Ovary (tissue), 3 donors: ENCODE data around the gene SERPINF2.

Experiments used
- EP300 ChIP-seq: sonication (generic); formaldehyde crosslinking; IDR thresholded peaks from one replicate; pipeline ENCODE4 v1.6.1; 2017; ENCODE audit warnings: antibody characterized with exemption
- POLR2A ChIP-seq: fragments of 450-650 bp; IDR thresholded peaks from one replicate; pipeline ENCODE4 v1.6.1; 2017; ENCODE audit warnings: antibody characterized with exemption, mild to moderate bottlenecking, moderate library complexity
- TF ChIP-seq, protein P1 (sequence below), 3 donors: fragments of 450-650 bp in 2 of 3; fragments of 200-600 bp in 1 of 3; IDR thresholded peaks; one replicate each; pipeline versions ENCODE4 v1.5.1 to v1.8.0; 2016 to 2022; ENCODE audit warnings: antibody characterized with exemption in 3 of 3, mild to moderate bottlenecking in 1 of 3
- donor health status: DM: no; HTN: no; CAD: no.

DNA sequence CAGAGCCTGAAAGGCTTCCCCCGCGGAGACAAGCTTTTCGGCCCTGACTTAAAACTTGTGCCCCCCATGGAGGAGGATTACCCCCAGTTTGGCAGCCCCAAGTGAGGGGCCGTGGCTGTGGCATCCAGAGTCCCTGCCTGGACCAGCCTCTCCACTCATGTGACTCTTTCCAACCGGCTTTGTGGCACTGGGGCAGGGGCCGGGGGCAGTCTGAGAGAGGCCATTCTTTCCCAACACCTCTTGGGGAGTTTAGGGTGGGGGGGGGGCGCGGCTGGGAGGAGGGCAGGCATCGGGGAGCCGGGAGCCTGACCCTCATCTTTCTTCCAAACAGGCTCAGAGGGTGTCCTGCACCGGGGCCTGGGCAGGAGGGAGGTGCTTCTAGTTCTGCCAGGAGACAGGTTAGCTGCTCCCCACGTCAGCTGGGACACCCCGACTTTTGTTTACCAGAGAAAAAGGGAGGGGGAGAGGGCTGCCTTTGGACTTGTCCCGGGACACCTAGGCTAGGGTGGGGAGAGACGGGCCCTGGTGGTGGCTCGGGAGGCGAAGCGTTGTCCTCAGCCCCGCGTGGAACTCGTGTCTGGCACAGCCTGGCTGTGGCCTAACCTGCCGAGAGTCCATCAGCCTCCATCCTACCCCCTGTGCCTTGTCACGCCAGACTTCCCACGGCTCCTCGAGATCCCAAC lies 11.9 kb downstream of the SERPINF2 start:
- TF ChIP-seq POLR2A (no peak), EP300 (no peak)
- TF ChIP-seq, protein P1, sequence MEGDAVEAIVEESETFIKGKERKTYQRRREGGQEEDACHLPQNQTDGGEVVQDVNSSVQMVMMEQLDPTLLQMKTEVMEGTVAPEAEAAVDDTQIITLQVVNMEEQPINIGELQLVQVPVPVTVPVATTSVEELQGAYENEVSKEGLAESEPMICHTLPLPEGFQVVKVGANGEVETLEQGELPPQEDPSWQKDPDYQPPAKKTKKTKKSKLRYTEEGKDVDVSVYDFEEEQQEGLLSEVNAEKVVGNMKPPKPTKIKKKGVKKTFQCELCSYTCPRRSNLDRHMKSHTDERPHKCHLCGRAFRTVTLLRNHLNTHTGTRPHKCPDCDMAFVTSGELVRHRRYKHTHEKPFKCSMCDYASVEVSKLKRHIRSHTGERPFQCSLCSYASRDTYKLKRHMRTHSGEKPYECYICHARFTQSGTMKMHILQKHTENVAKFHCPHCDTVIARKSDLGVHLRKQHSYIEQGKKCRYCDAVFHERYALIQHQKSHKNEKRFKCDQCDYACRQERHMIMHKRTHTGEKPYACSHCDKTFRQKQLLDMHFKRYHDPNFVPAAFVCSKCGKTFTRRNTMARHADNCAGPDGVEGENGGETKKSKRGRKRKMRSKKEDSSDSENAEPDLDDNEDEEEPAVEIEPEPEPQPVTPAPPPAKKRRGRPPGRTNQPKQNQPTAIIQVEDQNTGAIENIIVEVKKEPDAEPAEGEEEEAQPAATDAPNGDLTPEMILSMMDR (IDR thresholded peaks at IDR 0.05) = no peak
